ENCODE data around the gene FANCE. TPM values are rescaled to one million over a fixed set of nuclear protein-coding genes. Genes with fewer than 3 reads are reported as not detected.

FANCE gene
- total RNA-seq, 4 donors from 2014 or later: 17.5 to 36.7 (median 34.2) TPM

Small RNAs within 50 kb of the gene (microRNA-seq; reads per million reads assigned to microRNA genes)
- 0 to 0.57 reads per million in 2 donors for gene MIR7111 (ENCODE audit: borderline number of aligned reads in 1 of 2, borderline replicate concordance in 2 of 2)

Other genes starting within 250 kb of the FANCE start
- gene SCUBE3, start 238.4 kb upstream of the FANCE start, total RNA-seq: under 1 TPM in 3 of 4 donors, not detected in 1; 0.13 to 0.91 (median 0.39) TPM
- 10 to 100 TPM; 12.4 to 21.4 (median 16.8) TPM for gene ZNF76, start 192.6 kb upstream of the FANCE start, total RNA-seq
- gene DEF6, start 154.5 kb upstream of the FANCE start, total RNA-seq: 10 to 100 TPM; 30.1 to 53.3 (median 39.4) TPM
- 10 to 100 TPM; 22.6 to 33.8 (median 27.1) TPM for gene PPARD, start 109.8 kb upstream of the FANCE start, total RNA-seq
- 1,000 to 10,000 TPM; 1,714 to 2,467 (median 2,118) TPM for gene RPL10A, start 16.1 kb downstream of the FANCE start, total RNA-seq
- gene TEAD3, start 44.7 kb downstream of the FANCE start, total RNA-seq: 10 to 100 TPM; 51.3 to 73.2 (median 56.8) TPM
- gene TULP1, start 60.6 kb downstream of the FANCE start, total RNA-seq: under 1 TPM in 2 of 4 donors, not detected in 2; 0.61 to 0.65 TPM
- 100 to 1,000 TPM; 166 to 278 (median 238) TPM for gene FKBP5, start 236.6 kb downstream of the FANCE start, total RNA-seq